Type B pancreatic cell (in vitro differentiated cells): Measurements from ENCODE around the gene SAE1. TPM values are rescaled to one million over a fixed set of nuclear protein-coding genes. Genes with fewer than 3 reads are reported as not detected.

Experiments used
- DNase-seq: peaks from one replicate; pipeline ENCODE4 v3.0.0; 2021; ENCODE audit warnings: mixed read lengths; ENCODE audit not compliant: unreplicated experiment; ENCODE audit errors: extremely low spot score
- H3K27ac Mint-ChIP-seq: 2 replicates; pipeline ENCODE4 v1.8.0; 2021; ENCODE audit warnings: mild to moderate bottlenecking, mixed read lengths
- H3K27me3 Mint-ChIP-seq: 2 replicates; pipeline ENCODE4 v1.8.0; 2021; ENCODE audit warnings: mixed read lengths
- H3K36me3 Mint-ChIP-seq: 2 replicates; pipeline ENCODE4 v1.8.0; 2021; ENCODE audit warnings: mixed read lengths
- H3K4me1 Mint-ChIP-seq: one replicate; pipeline ENCODE4 v1.8.0; 2021; ENCODE audit warnings: mixed read lengths; ENCODE audit not compliant: unreplicated experiment
- H3K4me3 Mint-ChIP-seq: 2 replicates; pipeline ENCODE4 v1.8.0; 2021; ENCODE audit warnings: mild to moderate bottlenecking, mixed read lengths
- H3K9me3 Mint-ChIP-seq: 2 replicates; pipeline ENCODE4 v1.8.0; 2021; ENCODE audit warnings: mixed read lengths
- CTCF ChIP-seq: fragments of 200-600 bp; sonication (generic); conservative IDR thresholded peaks from 2 replicates; pipeline ENCODE4 v1.5.0; 2021; ENCODE audit warnings: antibody characterized with exemption, mild to moderate bottlenecking
- total RNA-seq: library from RNA; stranded (reverse); gene quantifications from 2 replicates; pipeline ENCODE4 v1.2.1, GENCODE V29; 2021; ENCODE audit warnings: low replicate concordance

Gene SAE1
- total RNA-seq, 1 donor from 2014 or later, result 155 TPM

DNA sequence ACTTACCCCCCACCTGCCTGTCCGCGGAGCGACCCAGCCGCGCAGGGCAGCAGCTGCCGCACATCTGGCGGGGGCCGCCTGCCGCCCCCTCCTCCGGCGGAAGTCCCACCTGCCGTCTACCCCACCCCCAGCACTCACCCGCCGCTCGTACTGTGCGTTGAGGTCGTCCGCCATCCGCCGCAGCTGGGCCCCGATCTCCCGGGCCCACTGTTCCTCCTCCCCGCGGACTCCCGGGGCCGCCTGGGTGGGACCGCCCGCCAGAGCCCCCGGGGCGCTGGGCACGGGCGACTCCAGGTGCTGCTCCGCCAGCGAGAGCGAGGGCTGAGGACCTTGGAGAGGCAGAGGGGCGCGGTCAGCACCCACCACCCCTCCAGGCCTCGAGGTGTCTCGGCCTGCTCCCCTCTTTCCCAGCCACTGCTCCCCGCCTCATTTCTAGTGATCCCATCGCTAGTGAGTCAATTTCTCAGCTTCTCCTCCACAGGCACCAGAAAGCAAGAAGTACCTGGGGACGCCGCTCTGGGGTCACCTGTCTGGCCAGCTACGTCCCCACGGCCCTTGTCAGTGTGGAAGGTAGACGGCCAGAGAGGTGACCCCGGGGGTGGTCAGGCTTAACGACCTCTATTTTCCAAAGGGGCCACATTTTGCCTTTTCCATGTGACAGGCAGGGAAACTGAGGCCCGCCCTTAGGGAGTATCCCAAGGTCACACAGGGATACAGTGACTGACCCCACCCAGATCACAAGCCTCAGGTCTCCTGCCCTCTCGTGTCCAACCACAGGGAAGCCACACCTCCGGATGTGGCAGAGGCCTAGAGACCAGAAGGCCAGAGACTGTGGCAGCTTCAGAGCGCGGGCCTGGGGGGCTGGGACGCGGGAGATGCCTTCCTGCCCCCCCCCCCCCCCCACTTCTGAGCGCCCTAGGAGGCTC, 96.1 kb downstream of the SAE1 start:
- Mint-ChIP-seq H3K27ac (peak overlapping the region; percentile 91), H3K4me1 (peaks cover 16% of the 10 kb centered on the region), H3K27me3 (no peaks in the 10 kb centered on the region), H3K4me3 (peak overlapping the region; percentile 85), H3K36me3 (peaks cover 5% of the 10 kb centered on the region), H3K9me3 (no peaks in the 10 kb centered on the region)
- TF ChIP-seq CTCF, result no peak
- DNase-seq, result peak; percentile 71

- Mint-ChIP-seq H3K27me3 (no peaks in the 10 kb centered on the region), H3K4me3 (peak overlapping the region; percentile 85), H3K9me3 (no peaks in the 10 kb centered on the region), H3K36me3 (peaks cover 5% of the 10 kb centered on the region), H3K4me1 (peaks cover 18% of the 10 kb centered on the region), H3K27ac (peak overlapping the region; percentile 91)
- no peak for TF ChIP-seq CTCF
- peak; percentile 84 for DNase-seq
These were observed 96.9 kb downstream of the SAE1 start for GRCh38 chr19:47227352-47228167.

DNA sequence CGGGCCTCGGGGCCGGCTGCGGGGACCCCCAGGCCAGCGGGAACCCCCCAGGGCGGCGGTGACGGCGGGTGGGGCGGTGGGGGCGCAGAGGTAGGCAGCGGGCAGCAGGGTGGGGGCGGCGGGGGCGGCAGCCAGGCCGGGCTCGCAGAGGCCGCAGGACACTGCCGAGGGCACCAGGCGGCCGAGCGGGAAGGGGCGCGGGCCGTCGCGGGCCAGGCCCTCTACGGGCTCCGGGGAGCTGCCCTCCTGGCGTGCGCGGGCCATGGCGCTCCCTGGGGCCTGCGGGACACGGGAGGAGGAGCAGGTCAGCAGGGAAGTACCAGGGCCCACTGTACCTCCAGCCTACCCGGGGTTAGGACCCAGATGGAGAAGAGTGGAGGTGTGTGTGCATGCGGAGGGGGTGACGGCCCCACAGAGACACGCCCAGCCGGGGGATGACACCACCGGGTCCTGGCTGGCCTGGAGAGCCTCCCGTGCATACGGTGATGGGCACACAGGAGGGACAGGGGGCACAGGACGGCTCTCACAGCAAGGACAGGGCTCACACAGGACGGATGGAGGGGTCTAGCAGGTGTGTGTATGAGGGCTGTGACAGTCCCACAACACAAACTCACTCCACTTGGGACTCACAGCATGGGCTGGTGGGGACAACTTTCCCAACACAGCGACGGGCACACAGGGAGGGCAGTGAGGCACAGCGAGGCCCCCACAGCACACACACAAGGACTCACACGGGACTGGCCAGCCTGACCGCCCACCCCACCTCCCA, 97.7 kb downstream of the SAE1 start:
- Mint-ChIP-seq H3K4me3 (peak overlapping the region; percentile 85), H3K27ac (no peak overlapping the region), H3K36me3 (peaks cover 5% of the 10 kb centered on the region), H3K9me3 (no peaks in the 10 kb centered on the region), H3K4me1 (peaks cover 23% of the 10 kb centered on the region), H3K27me3 (no peaks in the 10 kb centered on the region)
- no peak for TF ChIP-seq CTCF
- DNase-seq, result peak; percentile 73

- H3K36me3 Mint-ChIP-seq, result peaks cover 5% of the 10 kb centered on the region
- H3K27ac Mint-ChIP-seq, result no peak overlapping the region
- no peak overlapping the region for H3K4me3 Mint-ChIP-seq
- no peaks in the 10 kb centered on the region for H3K9me3 Mint-ChIP-seq
- no peak for TF ChIP-seq CTCF
- peaks cover 23% of the 10 kb centered on the region for H3K4me1 Mint-ChIP-seq
- no peak for DNase-seq
- no peaks in the 10 kb centered on the region for H3K27me3 Mint-ChIP-seq
These were observed 98.5 kb downstream of the SAE1 start for GRCh38 chr19:47228937-47229675.

GRCh38 chr19:47229676-47230053, 99.0 kb downstream of the SAE1 start:
- Mint-ChIP-seq H3K4me3 (no peak overlapping the region), H3K27me3 (no peaks in the 10 kb centered on the region), H3K36me3 (peaks cover 5% of the 10 kb centered on the region), H3K27ac (no peak overlapping the region), H3K9me3 (no peaks in the 10 kb centered on the region), H3K4me1 (peaks cover 23% of the 10 kb centered on the region)
- no peak for DNase-seq
- no peak for TF ChIP-seq CTCF
